NCI-H69 (cell line): ENCODE measurements around the gene SPINK6.

Experiments used
- DNase-seq: peaks from one replicate; lab custom pipeline; 2025; lab: John Stamatoyannopoulos, UW

The SPINK6 gene, protein sequence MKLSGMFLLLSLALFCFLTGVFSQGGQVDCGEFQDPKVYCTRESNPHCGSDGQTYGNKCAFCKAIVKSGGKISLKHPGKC

DNA sequence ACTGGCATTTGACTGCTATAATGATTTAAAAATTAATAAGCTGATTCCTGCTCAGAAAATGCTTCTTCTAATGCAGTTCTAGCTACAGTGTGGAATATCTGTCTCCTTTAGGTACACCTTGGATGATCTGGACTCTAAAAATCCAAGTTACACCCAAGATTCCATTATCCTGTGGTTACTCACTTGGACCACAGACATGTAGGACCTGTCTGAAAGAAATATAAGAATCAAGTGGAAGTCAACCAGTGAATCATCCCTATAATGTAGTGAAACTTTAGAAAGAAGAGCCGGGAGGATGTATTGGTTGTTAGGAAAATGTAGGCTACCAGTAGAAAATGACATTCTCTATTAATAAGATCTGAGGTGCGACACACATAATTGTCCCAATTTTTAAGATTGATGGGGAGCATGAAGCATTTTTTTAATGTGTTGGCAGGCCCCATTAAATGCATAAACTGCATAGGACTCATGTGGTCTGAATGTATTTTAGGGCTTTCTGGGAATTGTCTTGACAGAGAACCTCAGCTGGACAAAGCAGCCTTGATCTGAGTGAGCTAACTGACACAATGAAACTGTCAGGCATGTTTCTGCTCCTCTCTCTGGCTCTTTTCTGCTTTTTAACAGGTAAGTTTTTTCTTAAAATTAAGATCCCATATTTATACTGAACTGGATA is at the start of gene SPINK6:
SPINK6 (plus strand) TSS at position 512 of the 673 bp plus-strand sequence; CDS start at position 567, 55 bp downstream.
- DNase-seq: no peak

GRCh38 chr5:148156609-148157008 is 46.2 kb upstream of the SPINK6 start:
- no peak for DNase-seq

- no peak for DNase-seq
Measured at GRCh38 chr5:148162038-148162437, 40.8 kb upstream of the SPINK6 start.

DNA sequence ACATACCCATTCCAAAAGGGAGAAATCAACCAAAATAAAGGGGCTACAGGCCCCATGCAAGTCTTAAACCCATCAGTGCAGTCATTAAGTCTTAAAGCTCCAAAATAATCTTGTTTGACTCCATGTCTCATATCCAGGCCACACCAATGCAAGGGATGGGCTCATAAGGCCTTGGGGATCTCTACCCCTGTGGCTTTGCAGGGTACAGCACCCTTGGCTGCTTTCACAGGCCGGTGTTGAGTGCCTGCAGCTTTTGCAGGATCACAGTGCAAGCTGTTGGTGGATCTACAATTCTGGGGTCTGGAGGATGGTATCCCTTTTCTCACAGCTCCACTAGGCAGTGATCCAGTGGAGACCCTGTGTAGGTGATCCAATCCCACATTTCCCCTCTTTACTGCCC is 39.5 kb upstream of the SPINK6 start:
- DNase-seq: no peak

GRCh38 chr5:148166550-148167283 is 36.1 kb upstream of the SPINK6 start:
- DNase-seq: no peak

- DNase-seq: no peak
Measured at GRCh38 chr5:148168246-148168645, 34.6 kb upstream of the SPINK6 start, which contains the start of gene SPINK14. Gene SPINK14 (plus strand): TSS chr5:148168546. CDS start chr5:148169733, 1,187 bp downstream.

GRCh38 chr5:148172377-148172776 is 30.5 kb upstream of the SPINK6 start:
- no peak for DNase-seq

DNA sequence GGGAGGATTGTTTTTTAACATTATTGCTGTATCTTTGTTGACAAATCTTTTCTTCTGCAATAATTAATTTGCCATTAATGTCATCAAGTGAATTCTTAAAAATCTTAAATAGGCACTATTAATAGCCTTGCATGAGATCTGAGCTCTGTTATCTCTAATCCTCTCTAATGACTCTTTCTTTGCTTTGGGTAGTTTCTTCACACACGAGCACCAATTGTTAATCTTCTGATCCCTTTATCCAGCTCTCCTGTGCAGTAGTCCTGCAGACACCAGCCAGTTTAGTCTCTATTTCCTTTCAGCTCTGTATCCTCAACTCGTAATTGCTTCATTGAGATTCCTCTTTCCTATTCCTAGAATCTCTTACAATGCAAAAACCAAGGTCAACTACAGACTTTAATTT is 26.4 kb upstream of the SPINK6 start:
- DNase-seq: no peak

GRCh38 chr5:148177207-148177606 is 25.6 kb upstream of the SPINK6 start:
- DNase-seq: no peak

DNA sequence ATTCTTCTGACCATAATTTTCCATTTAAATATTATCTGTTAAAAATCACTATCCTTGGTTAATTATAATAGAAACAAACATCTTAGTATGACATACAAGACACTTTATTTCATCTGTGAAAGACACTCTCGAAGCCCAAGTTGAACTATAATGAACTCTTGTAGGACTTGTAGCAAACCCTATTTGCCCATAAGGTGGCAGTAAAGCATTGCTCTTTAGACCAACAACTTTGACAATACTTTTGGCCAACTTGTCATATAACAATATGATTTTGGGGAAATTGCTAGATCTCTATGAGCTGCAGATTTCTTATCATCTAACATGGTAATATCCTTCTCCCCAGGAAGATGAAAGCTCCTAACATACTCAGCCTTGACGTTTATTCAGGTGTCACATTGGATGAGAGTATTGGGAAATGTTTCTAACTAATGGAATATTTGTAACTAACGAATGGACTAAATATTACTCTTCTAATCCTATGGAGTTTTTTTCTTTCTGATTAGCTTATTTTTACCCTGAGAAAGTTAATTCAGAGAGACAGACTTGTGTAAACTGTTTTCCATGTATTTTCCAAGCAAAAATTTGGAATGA is 23.5 kb upstream of the SPINK6 start:
- DNase-seq: peak; percentile 80

GRCh38 chr5:148186248-148187003 is 16.4 kb upstream of the SPINK6 start:
- no peak for DNase-seq

- no peak for DNase-seq
Measured at GRCh38 chr5:148191010-148191409, 11.8 kb upstream of the SPINK6 start.

DNA sequence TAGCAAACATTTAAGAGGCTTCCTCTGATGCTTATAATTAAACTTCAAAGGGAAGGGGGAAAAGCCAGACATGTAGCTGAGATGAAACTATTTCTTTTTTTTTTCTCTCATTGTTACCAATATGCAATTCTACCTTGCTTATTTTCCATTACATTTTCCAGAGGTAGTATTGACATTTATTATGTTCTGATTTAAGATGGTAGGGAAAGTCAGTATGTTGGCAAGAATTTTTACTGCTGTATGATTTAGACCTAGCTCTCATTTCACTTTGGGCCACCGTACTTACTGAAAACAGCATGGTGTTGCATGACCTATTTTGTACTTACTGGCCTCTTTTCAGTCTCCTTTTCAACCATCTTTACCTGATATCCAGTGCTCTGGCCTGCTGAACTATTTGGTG is 9.6 kb upstream of the SPINK6 start:
- DNase-seq: no peak

GRCh38 chr5:148201151-148201550 is 1.7 kb upstream of the SPINK6 start:
- DNase-seq: no peak

- DNase-seq: no peak
Measured at GRCh38 chr5:148205044-148205806, 2.4 kb downstream of the SPINK6 start.

DNA sequence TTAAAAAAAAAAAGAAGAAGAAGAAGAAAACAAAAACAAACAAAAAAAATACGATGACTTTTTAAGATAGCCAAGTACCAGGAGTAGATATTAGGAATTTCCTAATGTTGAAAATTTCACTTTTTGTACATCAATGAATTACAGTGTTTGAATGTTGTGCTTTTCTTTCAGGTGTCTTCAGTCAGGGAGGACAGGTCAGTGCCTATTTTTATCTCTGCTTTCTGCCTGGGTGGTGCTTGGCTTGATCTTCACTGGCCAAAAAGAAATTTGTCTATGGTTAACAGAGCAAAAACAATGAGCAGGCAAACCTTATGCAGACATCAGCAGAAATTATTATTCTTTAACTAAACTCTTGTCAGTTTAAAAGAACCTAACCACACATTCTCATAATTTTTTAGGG is 3.0 kb downstream of the SPINK6 start:
- DNase-seq: no peak

- no peak for DNase-seq
Measured at GRCh38 chr5:148206620-148207019, 3.8 kb downstream of the SPINK6 start.

- DNase-seq: no peak
Measured at GRCh38 chr5:148208226-148208625, 5.4 kb downstream of the SPINK6 start.

- peak; percentile 45 for DNase-seq
Measured at GRCh38 chr5:148209151-148209770, 6.4 kb downstream of the SPINK6 start.

DNA sequence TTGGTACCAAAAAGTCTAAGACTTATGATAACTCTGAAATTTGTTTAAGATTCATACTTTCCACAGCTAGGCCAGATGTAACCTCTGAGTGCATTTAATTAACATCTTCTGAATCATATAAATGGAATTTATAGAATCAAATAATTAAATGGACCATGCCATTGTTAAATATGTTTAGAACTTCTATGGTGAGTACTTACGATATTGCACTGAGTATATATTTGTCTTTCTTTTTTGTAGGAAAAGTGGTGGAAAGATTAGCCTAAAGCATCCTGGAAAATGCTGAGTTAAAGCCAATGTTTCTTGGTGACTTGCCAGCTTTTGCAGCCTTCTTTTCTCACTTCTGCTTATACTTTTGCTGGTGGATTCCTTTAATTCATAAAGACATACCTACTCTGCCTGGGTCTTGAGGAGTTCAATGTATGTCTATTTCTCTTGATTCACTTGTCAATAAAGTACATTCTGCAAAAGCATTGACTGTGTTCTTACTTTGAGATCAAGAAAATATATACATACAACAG is 11.9 kb downstream of the SPINK6 start:
- DNase-seq: no peak

DNA sequence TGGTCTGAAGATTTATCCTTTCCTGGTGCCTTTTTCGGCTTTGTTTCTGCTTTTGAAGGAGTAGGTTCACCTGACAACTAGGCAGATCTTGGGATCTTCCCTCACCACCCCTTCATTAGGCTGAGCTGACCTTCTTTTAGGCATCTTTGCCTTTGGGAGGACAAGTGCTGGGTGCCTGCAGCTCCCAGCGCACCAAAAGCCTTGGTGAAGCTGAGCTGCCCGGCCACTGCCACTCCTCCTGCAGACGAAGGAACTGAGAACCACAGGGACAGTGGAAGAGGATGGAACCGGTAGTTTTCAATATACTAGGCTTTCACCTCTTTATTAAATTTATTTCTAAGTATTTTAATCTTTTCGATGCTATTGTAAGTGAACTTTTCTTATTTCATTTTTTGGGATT is 18.7 kb downstream of the SPINK6 start:
- DNase-seq: no peak
